ENCODE measurements around the gene SLC32A1.

GRCh38 chr20:38722683-38723016 lies 1.6 kb upstream of the SLC32A1 start:
- TF ChIP-seq CTCF (IDR thresholded peaks at IDR 0.05) (no peak), POLR2A (IDR thresholded peaks at IDR 0.05) (no peak)
